GM12874 (cell line): Measurements from ENCODE around the gene RAB30.

Source experiments
- TF ChIP-seq, protein P1 (sequence below): IDR thresholded peaks from 2 replicates; pipeline ENCODE4 v1.5.1; 2011; ENCODE audit warnings: low read depth, mild to moderate bottlenecking, control low read depth, low read length, moderate library complexity; ENCODE audit not compliant: insufficient read depth

The RAB30 gene

GRCh38 chr11:83112886-83113285 lies 41.2 kb upstream of the RAB30 start:
- TF ChIP-seq, protein P1, sequence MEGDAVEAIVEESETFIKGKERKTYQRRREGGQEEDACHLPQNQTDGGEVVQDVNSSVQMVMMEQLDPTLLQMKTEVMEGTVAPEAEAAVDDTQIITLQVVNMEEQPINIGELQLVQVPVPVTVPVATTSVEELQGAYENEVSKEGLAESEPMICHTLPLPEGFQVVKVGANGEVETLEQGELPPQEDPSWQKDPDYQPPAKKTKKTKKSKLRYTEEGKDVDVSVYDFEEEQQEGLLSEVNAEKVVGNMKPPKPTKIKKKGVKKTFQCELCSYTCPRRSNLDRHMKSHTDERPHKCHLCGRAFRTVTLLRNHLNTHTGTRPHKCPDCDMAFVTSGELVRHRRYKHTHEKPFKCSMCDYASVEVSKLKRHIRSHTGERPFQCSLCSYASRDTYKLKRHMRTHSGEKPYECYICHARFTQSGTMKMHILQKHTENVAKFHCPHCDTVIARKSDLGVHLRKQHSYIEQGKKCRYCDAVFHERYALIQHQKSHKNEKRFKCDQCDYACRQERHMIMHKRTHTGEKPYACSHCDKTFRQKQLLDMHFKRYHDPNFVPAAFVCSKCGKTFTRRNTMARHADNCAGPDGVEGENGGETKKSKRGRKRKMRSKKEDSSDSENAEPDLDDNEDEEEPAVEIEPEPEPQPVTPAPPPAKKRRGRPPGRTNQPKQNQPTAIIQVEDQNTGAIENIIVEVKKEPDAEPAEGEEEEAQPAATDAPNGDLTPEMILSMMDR = no peak

DNA sequence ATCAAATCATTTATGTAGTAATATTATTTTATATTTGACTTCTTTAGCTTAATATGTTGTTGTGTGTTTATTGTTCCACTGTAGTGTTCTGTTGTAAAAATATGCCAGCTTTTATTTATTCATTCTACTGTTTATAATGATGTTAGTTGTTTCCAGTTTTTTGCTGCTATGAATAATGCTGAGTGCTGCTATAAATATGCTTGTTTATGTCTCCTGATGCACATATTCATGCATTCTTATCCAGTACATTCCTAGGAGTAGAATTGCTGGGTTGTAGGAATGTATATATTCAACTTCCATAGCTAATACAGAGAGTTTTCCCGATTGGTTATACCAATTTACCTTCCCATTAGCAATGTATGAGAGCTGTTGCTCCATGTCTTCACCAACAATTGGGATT lies 33.5 kb upstream of the RAB30 start:
- TF ChIP-seq, protein P1 = no peak

DNA sequence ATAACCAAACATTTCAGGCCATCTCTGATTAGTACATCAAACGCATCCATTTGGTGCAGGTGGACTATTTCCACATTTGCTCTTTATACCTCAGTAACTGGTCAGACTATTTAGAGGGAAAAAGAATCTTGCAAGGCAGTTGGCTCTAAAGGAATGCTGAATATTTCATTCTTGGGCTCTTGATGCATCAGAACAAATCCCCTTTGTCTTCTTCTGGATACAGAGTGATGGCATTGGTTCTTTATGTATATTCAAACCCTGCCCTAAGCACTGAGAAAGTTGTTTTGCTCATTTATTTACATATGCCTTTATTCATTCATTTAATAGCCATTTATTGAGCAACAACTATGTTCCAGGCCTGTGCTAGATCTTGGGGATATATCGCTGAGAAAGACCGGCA lies 31.1 kb upstream of the RAB30 start:
- TF ChIP-seq, protein P1 = no peak

DNA sequence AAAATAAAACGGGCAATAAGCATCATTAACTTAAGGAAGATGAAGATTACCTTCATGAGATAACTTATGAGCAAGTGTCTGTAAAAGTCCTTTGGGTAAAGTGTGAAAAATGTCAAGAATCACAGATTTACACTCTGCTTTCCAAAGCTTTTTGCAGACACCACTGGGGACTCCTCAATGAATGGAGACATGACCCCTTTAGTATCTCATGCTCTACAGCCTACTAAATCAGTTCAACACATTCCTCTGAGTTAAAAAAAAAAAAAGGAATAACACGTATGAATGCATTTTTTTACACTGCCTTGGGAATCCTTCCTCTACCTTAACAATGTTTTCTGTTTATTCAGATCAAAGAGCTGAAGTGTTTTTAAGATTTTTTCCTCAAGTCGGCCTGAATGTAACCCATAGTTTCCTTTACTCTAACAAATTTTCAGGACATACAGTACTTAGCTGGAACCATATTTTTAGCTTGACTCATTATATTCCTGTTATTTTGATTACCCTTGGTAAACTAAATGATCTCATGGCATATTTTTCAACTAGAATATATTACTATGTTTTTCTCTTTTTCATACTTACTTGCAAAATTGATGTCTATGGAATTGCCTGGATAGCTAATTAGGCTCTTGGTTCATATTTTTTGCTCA lies 25.9 kb upstream of the RAB30 start:
- TF ChIP-seq, protein P1 = no peak

DNA sequence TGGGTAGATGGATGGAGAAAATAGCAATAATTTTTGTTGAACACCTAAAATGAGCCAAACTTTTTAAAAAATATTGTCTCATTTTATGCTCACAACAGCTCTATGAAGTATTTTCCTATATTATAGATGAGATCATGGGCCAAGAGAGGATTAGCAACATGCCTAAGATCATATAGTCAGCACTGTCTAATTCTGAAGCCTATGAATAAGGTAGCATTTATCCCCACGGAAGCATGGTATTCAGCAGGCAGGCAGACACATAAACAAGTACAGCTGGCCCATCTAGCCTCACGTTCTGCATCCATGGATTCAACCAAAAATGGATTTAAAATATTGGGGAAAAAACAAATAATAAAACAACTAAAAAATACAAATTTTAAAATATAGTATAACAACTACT lies 21.9 kb upstream of the RAB30 start:
- TF ChIP-seq, protein P1 = no peak

GRCh38 chr11:83092488-83093384 lies 21.0 kb upstream of the RAB30 start:
- TF ChIP-seq, protein P1 = no peak

DNA sequence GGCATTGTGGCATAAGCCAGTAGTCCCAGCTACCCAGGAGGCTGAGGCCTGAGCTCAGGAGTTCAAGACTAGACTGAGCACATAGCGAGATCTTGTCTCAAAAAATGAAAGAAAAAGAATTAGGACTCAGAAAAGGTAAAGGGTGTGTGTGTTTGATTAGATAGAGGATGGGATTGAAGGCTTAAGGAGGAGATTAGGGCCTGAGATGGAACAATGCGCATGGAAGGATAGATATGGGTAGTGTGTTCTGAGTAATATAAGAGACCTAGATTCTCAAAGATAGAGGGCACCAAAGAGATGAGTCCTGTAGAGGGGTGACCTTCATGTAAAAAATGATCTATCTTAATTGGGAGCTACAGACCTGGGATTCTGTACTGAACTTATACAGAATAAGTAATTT lies 17.3 kb upstream of the RAB30 start:
- TF ChIP-seq, protein P1 = no peak
